GM11168 (cell line): Measurements from ENCODE around the gene TINAG.
"Not testable (repeated sequence)": the region's sequence is repeated elsewhere in the genome, so short reads cannot be mapped to it uniquely, and the experiment has no call there.

ENCODE experiments used
- in situ Hi-C: fragments of 300-500 bp; cut with MboI; formaldehyde crosslinking; loops from one replicate; pipeline ENCODE4 v1.12.0; 2022; ENCODE audit warnings: low sequenced_read_pairs; ENCODE audit not compliant: unreplicated experiment

The TINAG gene

DNA sequence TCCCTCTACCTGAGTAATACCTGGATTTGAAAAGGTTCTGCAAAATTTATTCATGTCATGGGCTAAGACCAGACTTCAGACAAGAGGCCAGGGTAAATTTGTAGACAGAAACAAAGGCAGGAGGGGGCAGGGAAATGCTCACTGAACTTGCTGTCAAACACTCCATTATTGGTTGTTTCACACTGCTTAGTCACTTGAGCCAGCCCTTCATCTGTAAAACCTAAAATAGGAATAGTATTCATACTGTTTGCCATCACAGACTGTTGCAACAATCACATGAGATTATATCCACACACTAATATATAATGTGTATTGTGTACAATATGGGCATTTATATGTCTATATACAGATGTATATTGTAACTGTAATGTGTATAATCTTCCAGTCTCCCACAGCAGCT is 6.5 kb upstream of the TINAG start:
- in situ Hi-C loops, result no loop called here

DNA sequence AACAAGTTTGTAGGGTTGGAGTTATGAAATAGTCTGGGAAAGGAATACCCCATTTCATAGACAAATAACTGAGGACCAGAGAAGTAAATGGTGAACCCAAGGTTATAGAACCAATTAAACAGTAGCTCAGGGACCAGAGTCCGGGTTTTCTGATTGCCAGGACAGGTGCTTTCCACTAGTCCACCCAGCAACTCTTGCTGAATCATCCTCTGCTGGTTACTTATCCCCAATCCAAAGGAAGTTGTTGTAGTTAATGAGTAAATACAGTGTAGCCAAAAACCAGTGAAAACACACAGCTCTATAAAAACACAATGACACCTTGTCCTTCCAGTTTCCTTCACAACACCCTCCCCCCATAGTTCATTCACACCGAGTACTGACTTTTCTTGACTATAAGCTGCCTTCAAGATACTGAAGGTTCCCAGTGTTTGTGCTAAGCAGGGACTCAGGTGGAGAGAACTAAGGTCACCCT is 766 bp upstream of the TINAG start:
- in situ Hi-C loops, result no loop called here

DNA sequence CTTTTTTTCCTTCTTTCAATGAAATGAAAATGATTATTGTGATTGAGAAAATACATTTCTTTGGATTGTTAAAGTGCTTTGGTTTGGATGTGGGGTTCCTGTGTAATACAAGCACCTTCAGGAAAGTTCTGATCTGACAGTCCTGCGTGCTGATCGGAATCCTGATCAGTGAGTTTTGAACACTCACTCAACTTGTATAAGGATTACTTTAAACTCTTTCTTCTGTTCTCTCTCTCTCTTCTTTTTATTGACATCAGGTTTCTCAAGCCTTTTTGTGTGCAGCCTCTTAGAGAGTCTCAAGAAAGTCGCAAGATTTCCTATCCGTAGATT is 710 bp downstream of the TINAG start:
- in situ Hi-C loops, result no loop called here

DNA sequence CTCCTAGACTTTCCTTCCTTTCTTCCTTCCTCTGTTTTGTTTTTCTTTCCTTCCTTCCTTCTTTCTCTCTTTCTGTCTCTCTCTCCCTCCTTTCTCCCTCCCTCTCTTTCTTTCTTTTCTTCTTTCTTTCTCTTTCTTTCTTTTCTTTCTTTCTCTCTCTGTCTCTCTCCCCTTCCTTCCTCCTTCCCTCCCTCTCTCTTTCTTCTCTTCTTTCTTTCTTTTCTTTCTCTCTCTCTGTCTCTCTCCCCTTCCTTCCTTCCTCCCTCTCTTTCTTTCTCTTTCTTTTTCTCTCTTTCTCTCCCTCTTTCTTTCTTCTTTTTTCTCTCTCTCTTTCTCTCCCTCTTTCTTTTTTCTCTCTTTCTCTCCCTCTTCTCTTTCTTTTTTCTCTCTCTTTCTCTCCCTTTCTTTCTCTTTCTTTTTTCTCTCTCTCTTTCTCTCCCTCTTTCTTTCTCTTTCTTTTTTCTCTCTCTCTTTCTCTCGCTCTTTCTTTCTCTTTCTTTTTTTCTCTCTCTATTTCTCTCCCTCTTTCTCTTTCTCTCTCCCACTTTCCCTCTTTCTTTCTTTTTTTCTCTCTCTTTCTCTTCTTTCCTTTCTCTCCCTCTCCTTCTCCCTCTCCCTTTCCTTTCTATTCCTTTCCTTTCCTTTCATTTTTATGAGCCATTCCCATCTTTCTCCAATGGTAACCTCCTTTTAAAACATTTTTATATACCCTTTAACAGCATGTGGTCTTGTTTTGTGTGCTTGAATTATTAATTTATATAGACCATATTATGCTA is 2.3 kb downstream of the TINAG start:
- in situ Hi-C loops, result no loop called here

DNA sequence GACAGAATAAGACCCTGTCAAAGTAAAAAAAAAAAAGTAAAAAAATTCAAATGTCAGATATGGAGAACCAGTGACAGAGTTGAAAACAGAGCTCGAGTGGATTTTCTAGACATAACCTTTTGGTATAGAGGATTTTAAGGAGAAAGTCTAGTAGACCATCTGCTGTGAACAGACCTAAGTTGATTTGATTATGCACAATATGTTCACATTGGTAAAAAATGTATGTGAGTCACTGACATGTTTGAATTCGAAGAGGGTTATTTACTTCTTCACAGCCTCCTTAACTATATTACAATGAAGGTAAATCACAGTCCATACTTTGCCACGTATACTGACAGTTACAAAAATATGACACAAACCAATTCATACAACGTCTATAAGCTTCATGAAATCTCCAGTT is 7.4 kb downstream of the TINAG start:
- in situ Hi-C loops, result no loop called here

GRCh38 chr6:54320871-54321270 is 12.6 kb downstream of the TINAG start:
- in situ Hi-C loops, result no loop called here

DNA sequence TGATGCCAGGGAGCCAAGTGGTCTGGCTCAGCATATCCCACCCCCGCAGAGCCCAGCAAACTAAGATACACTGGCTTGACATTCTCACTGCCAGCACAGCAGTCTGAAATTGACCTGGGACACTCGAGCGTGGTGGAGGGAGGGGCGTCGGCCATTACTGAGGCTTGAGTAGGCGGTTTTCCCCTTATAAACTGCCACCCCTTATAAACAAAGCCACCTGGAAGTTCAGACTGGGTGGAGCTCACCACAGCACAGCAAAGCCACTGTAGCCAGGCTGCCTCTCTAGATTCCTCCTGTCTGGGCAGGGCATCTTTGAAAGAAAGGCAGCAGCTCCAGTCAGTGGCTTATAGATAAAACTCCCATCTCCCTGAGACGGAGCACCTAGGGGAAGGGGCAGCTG is 19.4 kb downstream of the TINAG start:
- in situ Hi-C loops, result no loop called here

DNA sequence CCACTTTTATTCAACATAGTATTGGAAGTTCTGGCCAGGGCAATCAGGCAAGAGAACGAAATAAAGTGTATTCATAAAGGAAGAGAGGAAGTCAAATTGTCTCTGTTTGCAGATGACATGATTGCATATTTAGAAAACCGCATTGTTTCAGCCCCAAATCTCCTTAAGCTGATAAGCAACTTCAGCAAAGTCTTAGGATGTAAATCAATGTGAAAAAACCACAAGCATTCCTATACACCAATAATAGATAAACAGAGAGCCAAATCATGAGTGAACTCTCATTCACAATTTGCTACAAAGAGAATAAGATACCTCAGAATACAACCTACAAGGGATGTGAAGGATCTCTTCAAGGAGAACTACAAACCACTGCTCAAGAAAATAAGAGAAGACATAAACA is 23.3 kb downstream of the TINAG start:
- in situ Hi-C loops, result not testable (repeated sequence)

- in situ Hi-C loops, result no loop called here
Observed at GRCh38 chr6:54335871-54336270, 27.6 kb downstream of the TINAG start.

- in situ Hi-C loops, result no loop called here
Observed at GRCh38 chr6:54353975-54354374, 45.7 kb downstream of the TINAG start.

- in situ Hi-C loops, result no loop called here
Observed at GRCh38 chr6:54354608-54355007, 46.4 kb downstream of the TINAG start.

DNA sequence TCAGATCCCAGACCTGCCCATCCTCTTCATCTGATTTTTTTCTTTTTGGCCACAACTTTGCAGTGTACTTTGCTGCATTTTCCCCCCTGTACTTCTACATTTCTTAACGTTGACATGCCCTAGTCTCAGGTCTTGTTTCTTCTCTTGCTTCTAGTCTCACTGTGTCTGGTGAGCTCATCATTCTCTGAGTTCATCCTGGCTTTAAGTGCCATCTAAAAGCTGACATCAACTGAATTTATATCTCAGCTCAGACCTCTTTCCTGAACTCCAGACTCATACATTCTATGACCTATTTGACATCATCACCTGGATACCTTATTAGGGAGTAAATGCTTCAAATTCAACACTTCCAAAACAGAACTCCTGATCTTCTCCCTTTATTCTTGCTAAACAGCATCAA is 48.9 kb downstream of the TINAG start:
- in situ Hi-C loops, result no loop called here

DNA sequence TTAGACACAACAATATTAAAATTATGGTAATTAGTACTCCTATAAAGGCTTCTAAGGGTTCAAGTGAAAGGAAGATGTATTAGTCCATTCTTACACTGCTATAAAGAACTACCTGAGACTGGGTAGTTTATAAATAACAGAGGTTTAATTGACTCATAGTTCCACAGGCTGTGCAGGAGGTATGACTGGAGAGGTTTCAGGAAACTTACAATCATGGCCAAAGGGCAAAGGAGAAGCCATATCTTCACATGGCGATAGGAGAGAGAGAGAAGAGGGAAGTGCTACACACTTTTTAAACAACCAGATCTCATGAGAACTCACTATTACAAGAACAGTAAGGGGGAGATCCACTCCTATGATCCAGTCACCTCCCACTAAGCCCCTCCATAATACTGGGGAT is 52.9 kb downstream of the TINAG start:
- in situ Hi-C loops, result no loop called here

- in situ Hi-C loops, result no loop called here
Observed at GRCh38 chr6:54361734-54362133, 53.5 kb downstream of the TINAG start.

DNA sequence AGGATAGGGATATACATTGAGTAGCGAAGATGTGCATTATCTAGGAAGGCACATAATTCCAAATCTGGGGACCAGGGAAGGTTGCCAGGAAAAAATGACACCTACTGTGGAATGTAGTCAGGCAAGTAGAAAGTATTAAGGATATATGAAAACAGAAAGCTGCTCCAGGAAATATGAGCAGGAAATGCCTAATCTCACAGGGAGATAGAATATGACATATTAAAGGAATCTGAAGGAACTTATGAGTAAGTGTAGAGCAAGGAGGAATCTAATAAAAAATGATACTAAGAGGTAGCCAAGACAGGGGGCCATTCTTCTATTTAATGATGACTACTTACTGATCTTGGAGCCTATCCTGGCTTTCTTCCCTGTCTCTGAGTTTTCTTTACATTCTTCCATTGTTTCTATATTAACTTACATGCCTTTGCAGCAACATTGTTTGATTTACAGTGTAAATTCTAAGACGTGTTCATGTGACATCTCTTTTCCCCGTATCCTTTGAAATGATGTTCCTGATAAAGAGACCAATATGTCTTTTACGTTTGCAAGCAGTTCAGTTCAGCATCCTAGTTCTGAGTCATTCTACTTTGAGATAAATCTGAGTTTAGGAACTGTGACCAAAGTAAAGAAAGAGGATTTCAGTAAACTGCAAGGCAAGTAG is 58.6 kb downstream of the TINAG start:
- in situ Hi-C loops, result no loop called here

DNA sequence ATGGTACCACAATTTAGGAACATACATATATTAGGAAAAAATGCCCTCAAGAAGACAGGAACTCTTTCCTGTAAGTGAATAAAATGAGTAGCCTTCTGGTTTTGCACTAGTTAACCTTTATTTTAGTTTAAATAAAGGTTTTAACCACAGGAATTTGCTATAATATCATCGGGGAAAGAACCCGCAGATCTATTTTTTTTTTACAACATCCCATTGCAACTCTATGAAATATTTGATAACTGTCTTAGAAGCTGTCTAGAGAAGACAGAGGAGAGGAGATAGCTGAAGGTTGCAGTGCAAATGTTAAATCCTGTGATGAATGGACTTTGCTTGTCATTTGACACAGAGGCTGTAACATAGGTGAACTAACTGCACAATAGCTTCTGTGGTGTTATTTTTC is 69.5 kb downstream of the TINAG start:
- in situ Hi-C loops, result no loop called here

GRCh38 chr6:54386295-54386694 is 78.1 kb downstream of the TINAG start:
- in situ Hi-C loops, result no loop called here

DNA sequence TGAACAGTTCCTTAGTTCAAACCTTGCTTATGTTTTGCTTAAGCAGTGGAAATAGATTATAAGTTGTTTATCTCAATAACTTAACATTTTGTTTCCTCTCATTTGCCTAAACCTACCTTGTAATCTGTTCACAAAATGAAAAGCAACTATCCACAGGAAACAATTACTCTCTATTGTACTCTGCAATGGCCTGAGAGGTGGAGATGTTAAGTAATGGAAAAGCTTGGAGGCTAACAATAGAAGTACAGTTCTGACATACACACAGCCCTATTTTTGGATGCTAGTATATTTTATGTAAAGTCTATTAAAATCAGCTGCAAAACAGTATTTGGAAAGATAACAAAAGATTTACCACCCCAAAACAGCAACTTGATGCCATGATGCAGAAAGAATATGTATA is 82.1 kb downstream of the TINAG start:
- in situ Hi-C loops, result no loop called here

DNA sequence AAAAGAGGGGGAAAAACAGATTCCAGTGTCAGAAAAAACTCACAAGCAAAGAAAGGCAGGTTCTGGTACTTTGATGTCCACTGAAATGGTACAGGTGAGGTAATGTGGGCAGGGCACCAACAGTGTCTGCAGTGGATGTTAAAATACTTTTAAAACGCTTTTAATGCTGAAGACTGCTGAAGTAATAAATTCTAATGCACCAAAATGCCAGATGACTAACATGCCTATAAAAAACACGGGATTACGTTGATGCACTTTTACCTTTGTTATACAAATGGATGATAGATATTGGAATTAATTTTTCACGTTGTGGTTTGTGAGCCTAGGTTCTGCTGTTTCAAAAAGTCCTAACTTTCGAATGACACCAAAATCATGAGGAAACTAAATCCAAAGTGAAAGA is 83.3 kb downstream of the TINAG start:
- in situ Hi-C loops, result no loop called here

DNA sequence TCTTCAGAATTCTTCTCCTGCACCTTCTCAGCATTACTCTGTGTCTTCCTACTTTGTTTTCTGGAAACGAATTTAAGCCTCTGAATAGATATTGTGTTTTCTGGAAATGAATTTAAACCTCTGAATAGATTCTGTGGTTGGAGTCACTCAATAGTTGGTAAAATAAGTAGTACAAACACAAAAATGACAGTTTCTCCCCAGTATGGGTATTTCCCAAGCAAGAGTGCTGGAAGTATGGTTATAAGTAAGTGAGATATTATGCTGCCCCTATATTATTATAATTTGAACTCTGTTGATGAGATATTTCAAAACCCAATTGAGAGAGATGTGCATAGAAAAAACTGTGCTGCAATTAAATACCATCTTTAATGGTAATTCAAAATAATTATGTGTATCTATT is 94.9 kb downstream of the TINAG start:
- in situ Hi-C loops, result no loop called here

DNA sequence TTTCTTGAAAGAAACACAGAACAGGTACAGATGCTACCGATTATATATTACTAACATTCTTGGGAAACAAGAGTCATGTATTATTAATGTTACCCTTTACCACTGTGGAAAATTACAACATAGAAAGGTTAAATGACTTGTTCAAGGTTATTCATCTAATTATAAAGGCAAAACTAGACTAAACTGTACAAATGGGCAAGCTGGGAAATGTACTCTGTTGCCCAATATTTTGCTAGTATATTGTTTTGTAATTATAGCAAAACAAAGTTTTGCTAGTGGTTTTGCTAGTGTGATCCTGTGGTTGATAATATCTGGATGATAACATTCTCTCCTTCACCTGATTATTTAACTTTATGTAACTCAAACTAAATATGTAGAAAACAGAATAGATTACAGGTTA is 96.5 kb downstream of the TINAG start:
- in situ Hi-C loops, result no loop called here

- in situ Hi-C loops, result no loop called here
Observed at GRCh38 chr6:54411767-54412166, 103.5 kb downstream of the TINAG start.
